NCI-H345 treated with DMSO at 0.1 percent for 48 hours (cell line): ENCODE measurements around the gene GADD45GIP1.
"Not testable (repeated sequence)": the region's sequence is repeated elsewhere in the genome, so short reads cannot be mapped to it uniquely, and the experiment has no call there.

Experiments used
- DNase-seq: peaks from one replicate; lab custom pipeline; 2025; ENCODE audit not compliant: unreplicated experiment; lab: John Stamatoyannopoulos, UW

GADD45GIP1 gene

GRCh38 chr19:12944104-12944674, 12.8 kb downstream of the GADD45GIP1 start:
- no peak for DNase-seq

- DNase-seq, result no peak
Observed at GRCh38 chr19:12943437-12944044, 13.5 kb downstream of the GADD45GIP1 start.

GRCh38 chr19:12940897-12941296, 16.1 kb downstream of the GADD45GIP1 start:
- no peak for DNase-seq

DNA sequence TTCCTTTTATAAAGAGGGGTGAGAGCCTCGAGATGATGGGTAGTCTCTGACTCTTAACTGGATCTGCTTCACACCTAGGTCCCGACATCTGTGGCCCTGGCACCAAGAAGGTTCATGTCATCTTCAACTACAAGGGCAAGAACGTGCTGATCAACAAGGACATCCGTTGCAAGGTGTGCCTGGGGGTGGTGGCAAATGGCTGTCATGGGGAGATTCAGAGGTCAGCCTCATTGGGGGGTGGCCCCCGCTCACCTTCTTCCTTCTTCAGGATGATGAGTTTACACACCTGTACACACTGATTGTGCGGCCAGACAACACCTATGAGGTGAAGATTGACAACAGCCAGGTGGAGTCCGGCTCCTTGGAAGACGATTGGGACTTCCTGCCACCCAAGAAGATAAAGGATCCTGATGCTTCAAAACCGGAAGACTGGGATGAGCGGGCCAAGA, 17.0 kb downstream of the GADD45GIP1 start:
- no peak for DNase-seq

- no peak for DNase-seq
Observed at GRCh38 chr19:12938779-12939601, 18.0 kb downstream of the GADD45GIP1 start.

- peak; percentile 68 for DNase-seq
Observed at GRCh38 chr19:12937927-12938778, 18.9 kb downstream of the GADD45GIP1 start, which contains the start of gene CALR. CALR (plus strand) TSS chr19:12938609; CDS start chr19:12938680, 71 bp downstream.

DNA sequence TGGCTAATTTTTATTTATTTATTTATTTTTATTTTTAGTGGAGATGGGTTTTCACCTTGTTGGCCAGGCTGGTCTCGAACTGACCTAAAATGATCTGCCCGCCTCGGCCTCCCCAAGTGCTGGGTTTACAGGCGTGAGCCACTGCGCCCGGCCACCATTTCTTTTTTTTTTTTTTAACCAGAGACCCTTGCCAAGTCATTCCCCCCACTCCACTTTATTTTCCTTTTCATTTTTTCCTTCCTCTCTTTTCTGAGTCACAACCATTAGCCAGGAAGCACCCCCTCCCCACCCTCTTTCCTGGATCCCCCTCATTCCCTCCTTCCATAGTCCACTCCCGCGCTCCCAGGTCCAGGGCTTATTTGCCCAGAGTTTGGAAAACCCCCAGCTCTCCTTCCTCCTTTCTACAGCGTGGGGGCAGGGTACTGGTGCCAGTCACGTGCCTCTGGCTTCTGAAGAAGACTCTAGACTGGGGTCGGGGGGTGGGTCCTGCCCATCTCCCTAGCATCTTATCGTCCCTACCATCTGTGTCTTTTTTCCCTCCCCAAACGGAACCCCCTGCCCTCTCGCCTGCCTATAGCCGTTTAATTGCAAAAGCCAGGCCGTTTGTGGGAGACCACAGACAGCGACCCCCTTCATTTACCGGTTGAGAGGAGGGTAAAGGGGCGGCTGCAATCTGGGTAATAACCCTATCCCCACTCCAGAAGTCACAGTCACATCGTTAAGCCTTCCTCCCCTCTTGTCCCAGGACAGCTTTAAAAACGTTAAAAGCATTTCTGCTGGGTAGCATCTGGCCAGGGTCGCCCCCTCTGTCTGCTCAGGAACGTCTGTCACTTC, 19.7 kb downstream of the GADD45GIP1 start:
- DNase-seq, result no peak

DNA sequence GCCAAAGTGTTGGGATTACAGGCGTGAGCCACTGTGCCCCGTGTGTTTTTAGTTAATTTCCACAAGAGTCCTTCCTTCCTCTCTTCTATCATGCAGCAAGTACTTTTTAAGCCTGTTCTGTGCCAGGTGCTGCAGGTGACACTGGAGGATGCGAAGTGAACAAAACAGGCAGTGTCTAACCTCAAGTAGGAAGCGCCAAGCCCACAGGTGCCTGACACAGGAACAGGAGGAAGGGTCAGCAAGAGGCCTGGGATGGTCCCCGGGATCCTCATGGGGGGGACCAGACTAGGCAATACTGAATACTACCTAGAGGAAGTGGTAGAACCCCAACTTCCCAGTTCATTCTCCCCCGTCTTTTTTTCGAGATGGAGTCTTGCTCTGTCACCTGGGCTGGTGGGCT, 20.4 kb downstream of the GADD45GIP1 start:
- DNase-seq, result no peak

DNA sequence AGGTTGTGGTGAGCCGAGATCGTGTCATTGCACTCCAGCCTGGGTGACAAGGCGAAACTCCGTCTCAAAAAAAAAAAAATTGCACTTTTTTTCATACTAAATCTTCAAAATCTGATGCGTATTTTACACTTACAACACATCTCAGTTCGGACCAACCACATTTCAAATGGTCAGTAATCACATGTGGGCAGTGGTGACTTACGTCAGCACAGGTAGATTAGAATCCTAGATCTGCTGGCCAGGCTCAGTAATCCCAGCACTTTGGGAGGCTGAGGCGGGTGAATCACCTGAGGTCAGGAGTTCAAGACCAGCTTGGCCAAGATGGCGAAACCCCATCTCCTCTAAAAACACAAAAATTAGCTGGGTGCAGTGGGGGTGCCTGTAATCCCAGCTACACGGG, 22.0 kb downstream of the GADD45GIP1 start:
- no peak for DNase-seq

DNA sequence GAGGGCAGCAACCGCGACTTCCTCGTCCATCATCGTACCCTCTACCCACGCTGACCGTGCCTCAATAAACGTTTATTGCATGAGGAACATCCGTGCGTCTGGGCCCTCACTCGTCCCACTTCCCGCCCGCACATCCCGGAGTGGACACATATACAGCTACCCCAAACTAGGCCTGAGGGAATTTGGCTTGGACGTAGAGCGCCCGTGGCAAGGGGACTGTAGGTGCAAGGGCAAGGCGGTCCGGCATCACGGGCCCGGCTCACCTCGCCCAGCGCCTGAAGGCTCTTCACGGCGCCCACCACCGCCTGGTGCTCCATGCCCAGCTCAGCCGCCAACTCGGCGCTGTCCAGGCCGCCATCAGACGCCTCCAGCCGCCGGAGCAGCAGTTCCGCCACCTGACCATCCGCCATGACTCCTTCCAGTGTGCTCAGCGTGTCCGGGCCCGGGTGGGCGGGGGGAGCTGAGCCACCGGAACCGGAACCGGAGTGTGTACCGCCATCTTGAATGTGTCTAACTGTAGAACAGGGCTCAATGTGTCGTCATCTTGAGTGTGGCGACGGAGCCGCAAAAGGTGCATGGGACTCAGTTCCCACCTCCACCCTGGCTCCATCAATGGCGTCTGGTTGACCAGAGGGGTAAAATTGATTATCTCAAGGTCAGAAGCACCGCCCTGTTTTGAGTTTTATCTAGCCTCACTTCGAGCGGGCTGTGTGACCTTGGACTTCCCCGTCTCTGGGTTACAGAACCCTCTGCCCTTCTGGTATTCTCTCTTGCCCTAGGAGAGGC, 23.5 kb downstream of the GADD45GIP1 start, which contains the start of gene FARSA:
Gene FARSA, minus strand, starts transcription at position 425 of the 786 bp plus-strand sequence. Its CDS starts 15 bp downstream, at position 410.
- peak; percentile 6 for DNase-seq

GRCh38 chr19:12932392-12933286, 24.4 kb downstream of the GADD45GIP1 start:
- DNase-seq, result no peak

- no peak for DNase-seq
Observed at GRCh38 chr19:12930002-12930645, 26.9 kb downstream of the GADD45GIP1 start.

DNA sequence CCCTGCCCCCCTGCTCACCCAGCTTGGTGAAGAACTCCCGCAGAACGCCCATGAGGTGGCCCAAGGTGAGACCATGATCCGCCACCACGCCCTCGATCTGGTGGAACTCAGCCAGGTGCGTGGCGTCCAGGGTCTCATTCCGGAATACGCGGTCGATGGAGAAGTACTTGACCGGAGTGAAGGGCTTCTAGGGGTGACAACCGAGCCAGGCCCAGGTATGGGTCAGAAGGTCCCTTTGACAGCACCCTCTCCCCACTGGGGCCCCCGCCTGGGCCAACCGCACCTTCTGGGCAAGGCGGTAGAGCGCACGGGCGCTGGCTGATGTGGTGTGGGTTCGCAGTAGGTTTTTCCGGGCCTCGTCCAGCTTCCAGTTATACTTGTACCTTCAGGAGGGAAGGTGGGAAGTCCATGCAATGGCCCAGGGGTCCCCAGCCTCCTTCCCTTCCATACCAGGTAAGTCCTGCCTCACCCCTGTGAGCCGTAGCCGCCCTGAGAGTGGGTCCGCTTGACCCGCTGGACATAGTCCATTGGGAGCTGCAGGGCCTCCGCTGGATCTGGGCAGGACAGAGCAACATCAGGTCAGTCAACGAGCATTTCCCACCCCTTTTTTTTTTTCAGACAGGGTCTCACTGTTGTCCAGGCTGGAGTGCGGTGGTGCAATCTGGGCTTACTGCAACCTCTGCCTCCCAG, 32.3 kb downstream of the GADD45GIP1 start:
- DNase-seq, result no peak

DNA sequence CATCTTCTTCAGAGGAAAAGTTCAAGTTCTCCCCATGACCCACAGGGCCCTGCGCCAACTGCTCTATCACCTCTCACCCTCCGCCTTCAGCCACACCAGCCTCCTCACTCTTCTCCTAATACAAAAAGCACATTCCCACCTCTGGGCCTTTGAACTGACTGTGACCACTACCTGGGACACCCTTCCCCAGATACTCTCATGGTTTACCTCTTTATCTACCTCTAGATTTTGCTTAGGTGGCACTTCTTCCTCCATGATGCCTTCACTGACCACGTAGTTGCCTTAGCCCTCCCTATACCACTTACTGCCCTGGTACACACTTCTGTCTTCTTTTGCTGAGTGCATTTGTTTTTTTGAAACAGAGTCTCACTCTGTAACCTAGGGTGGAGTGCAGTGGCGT, 34.1 kb downstream of the GADD45GIP1 start:
- DNase-seq, result no peak

DNA sequence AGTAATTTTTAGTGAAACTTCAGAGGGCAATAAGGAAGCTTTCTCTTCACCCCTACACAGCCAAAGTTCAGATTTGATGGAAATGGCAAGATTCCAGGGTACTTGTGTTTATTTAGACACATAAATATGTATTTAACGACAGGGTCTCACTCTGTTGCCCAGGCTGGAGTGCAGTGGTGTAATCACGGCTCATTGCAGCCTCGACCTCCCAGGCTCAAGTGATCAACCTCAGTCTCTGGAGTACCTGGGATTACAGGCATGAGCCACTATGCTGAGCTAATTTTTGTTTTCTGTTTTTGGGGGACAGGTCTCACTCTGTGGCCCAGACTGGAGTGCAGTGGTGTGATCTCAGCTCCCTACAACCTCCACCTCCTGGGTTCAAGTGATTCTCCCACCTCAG, 36.0 kb downstream of the GADD45GIP1 start:
- no peak for DNase-seq

GRCh38 chr19:12918253-12918652, 38.8 kb downstream of the GADD45GIP1 start:
- no peak for DNase-seq

- DNase-seq, result not testable (repeated sequence)
Observed at GRCh38 chr19:12915860-12916259, 41.2 kb downstream of the GADD45GIP1 start.
